LNCaP clone FGC (cell line): ENCODE measurements around the gene GDPD4.

Experiments used
- DNase-seq: peaks from one replicate; pipeline ENCODE4 v3.0.0-alpha.2; 2011; ENCODE audit warnings: low read depth
- H3K4me3 ChIP-seq: 2 replicates; pipeline ENCODE4 v1.5.1; 2011; ENCODE audit warnings: mild to moderate bottlenecking, low read depth, low read length, control low read depth
- TF ChIP-seq, protein P1 (sequence below): IDR thresholded peaks from 2 replicates; pipeline ENCODE4 v1.5.1; 2012; ENCODE audit warnings: mild to moderate bottlenecking; ENCODE audit not compliant: control insufficient read depth, insufficient read depth; ENCODE audit errors: extremely low read depth

Gene GDPD4

DNA sequence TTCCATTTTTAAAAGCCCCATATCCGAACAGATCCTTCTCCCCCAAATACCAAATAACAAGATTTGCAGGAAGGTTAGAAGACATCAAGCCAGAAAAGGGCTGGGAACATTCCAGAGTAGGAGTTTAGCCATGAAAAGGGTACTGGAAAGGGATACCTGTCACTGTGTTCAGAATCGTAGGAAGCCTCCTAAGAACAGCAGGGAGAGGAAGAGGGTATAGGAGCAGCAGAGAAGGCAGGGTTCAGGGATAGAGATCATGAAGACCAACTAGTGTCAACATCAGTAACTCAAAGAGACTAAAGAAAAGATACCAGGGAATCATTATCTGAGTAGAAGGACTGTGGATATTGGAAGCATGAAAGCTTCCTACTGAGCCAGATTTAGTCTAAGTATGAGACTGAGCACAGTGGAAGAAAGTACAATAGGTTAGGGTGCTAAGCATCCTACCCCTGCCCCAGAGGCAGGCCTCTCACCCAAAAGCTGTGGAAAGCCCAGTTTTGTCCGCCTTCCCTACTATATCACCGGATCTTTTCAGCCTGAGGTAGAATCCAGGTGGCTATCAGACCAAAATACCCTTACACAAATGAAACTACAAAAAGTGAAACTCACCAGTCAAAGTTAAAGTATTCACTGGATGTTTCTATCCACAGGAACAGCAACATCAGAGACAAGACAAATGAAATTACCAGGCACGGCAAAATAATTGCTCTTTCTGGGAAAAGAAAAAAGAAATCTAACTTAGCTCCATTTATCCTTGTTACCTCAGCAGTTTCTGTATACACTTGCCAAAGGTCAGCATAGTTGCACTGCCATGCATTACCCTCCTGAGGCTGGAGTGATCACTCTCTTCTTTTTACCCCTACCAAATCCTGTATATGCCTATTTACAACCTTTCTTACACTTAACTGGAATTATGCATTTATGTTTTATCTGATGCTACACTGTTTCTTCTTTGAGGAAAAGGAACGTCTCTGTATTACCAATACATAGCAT is 16.7 kb downstream of the GDPD4 start:
- no peak for DNase-seq
- TF ChIP-seq, protein P1, sequence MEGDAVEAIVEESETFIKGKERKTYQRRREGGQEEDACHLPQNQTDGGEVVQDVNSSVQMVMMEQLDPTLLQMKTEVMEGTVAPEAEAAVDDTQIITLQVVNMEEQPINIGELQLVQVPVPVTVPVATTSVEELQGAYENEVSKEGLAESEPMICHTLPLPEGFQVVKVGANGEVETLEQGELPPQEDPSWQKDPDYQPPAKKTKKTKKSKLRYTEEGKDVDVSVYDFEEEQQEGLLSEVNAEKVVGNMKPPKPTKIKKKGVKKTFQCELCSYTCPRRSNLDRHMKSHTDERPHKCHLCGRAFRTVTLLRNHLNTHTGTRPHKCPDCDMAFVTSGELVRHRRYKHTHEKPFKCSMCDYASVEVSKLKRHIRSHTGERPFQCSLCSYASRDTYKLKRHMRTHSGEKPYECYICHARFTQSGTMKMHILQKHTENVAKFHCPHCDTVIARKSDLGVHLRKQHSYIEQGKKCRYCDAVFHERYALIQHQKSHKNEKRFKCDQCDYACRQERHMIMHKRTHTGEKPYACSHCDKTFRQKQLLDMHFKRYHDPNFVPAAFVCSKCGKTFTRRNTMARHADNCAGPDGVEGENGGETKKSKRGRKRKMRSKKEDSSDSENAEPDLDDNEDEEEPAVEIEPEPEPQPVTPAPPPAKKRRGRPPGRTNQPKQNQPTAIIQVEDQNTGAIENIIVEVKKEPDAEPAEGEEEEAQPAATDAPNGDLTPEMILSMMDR = no peak
- no peak overlapping the region for H3K4me3 ChIP-seq

DNA sequence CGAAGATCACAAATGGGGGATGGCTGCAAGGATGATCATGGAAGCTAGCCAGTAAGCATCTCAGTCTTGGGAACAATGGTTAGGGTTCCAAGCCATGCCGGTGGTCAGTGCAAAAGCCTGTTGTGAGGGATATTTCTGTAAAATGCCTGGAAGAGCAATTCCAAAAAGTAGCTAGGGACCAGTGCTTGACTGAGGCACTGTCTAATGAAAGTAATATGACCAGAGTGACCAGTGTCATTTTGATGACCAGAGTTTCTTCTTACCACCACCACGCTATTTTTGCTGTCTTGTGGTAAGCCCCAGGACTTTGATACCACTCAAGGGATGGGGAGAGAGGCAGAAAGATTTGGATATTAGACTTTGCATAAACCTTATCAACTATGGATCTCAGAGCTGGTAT is 18.4 kb downstream of the GDPD4 start:
- no peak for DNase-seq
- H3K4me3 ChIP-seq = no peak overlapping the region
- TF ChIP-seq, protein P1 = no peak

DNA sequence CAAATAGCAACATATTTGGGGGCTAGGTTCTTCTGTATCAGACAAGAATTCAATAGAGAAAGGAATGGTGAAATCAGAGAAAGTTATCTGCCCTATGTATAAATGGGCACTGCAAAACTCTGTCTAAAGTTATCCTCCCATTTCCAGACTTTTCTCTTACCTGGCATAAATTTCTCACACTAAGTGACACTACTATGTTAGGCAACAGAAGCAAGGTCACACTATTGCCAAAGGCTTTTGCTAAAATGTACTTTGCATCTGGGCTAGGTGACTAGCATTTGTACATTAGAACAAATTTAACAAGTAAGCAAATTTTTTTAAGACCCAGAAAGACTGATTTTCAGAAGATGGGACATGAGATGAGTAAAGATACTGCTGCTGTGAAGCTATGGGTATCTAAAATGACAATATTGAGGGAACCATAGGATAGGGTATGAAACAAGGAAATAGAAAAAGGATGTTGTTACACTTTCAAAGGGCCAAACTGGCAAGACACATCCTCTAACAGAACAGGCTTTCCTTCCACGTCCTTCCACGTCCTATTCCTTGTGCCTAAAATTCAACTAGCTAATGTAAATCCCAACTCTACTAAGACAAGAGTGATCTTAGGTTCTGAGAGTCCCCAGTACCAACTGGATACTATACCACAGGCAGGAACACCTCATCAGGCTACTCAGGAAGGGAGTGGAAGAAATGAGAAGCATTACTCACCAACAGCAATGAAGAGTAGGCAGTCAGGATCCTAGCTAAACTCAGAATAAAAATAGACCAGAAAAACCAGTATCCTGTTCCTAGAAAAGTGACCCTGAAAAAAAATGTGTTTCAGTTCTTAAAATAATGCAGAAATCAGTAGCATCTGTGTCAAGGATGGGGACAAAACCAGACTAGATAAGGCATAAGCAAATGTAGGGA is 22.6 kb downstream of the GDPD4 start:
- TF ChIP-seq, protein P1 = no peak
- H3K4me3 ChIP-seq = no peak overlapping the region
- DNase-seq = no peak

DNA sequence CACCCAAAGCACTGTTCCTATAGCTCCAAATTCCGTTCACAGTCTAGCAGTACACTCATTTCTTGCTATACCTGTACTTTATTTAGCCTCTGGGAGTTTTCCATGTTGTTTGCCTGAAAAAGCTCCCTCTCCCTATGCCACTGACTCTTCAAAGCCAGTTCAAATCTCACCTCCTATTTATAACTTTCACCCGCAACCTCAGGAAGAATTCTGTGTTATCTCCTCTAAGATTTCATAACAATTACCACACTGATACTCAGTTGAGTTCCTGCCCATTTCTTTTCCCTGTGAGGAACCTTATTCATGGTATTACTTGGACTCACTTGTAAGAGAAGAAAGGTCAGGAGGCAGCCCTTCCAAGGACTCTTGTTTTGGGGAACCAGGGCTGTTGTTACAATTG is 25.2 kb downstream of the GDPD4 start:
- no peak for DNase-seq
- TF ChIP-seq, protein P1 = no peak
- no peak overlapping the region for H3K4me3 ChIP-seq

DNA sequence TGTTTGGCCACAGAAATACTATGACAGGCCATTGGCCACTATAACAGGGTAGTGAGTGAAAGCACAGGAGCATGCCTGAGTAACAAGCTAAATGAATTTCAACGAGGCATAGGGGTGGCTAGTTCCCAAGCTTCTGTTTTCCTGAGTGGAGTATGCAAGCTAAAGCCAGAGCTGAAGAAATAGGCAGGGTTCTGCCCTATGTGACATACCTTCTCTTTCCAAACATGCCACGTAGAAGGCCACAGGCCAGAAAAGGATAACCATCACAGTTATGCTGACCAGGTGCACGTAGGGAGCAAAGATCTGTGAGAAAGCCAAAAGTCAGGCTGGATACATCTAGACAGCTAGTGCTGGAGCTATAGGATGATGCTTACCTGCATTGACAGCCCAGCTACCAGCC is 30.6 kb downstream of the GDPD4 start:
- DNase-seq = no peak
- no peak overlapping the region for H3K4me3 ChIP-seq
- TF ChIP-seq, protein P1 = no peak

DNA sequence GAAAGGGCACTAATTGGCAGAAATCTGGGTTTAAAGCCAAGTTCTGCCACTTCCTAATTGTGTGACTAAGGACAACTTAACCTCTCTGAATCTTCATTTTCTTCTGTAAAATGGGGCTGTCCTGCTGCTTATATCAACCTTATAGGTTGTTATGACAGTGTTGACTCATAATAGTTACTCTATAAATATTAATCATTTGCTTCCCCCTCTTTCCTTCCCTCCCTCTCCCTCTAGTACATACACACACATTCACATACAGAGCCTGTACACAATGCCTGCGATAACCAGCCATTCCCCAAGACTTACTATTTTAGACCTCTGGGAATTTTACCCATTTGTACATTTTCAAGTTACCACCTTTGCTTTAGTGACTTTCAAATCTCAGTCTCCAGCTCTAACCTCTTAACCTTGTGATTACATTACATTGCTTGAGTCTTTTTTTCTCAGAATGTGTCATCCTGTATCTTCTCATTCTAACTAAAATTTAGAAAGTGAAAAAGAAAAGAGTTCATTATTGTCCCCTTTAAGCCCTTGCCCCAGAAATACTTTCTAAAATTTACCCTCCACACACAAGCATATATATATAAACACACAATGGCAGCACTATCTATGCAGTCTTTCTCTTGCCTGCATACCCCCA is 31.9 kb downstream of the GDPD4 start:
- TF ChIP-seq, protein P1 = no peak
- DNase-seq = no peak
- no peak overlapping the region for H3K4me3 ChIP-seq
